Kidney (tissue), 14 donors: ENCODE data around the gene TLR2. TPM values are rescaled to one million over a fixed set of nuclear protein-coding genes. Genes with fewer than 3 reads are reported as not detected.

Experiments
- DNase-seq, 5 donors: peaks; one replicate each; pipeline ENCODE4 v3.0.0-alpha.2; 2013 to 2020
- FAIRE-seq: peaks from 2 replicates; lab custom pipeline; 2012; peaks lifted over from hg19 to GRCh38; lab: Jason Lieb, UNC
- H3K27ac ChIP-seq, 2 donors: one replicate each; pipeline ENCODE4 v1.7.0; 2013; ENCODE audit warnings: low read depth in 2 of 2, low read length in 2 of 2, inconsistent platforms in 1 of 2
- H3K27me3 ChIP-seq: one replicate; pipeline ENCODE4 v1.7.1; 2013; ENCODE audit warnings: low read length, inconsistent platforms; ENCODE audit not compliant: control insufficient read depth, insufficient read depth
- H3K36me3 ChIP-seq, 3 donors: one replicate each; pipeline versions ENCODE4 v1.7.0 to v1.7.1; 2013; ENCODE audit warnings: low read length in 3 of 3, control low read depth in 1 of 3, inconsistent platforms in 1 of 3; ENCODE audit not compliant: insufficient read depth in 3 of 3, control insufficient read depth in 2 of 3
- H3K4me1 ChIP-seq, 3 donors: one replicate each; pipeline versions ENCODE4 v1.7.0 to v1.7.1; 2013; ENCODE audit warnings: low read length in 3 of 3, inconsistent platforms in 1 of 3, low read depth in 1 of 3; ENCODE audit not compliant: control insufficient read depth in 2 of 3, insufficient read depth in 2 of 3
- H3K4me3 ChIP-seq, 3 donors: one replicate each; pipeline versions ENCODE4 v1.7.0 to v1.8.1; 2013; ENCODE audit warnings: low read length in 3 of 3, control low read depth in 1 of 3, inconsistent platforms in 1 of 3
- H3K9ac ChIP-seq, 3 donors: one replicate each; pipeline versions ENCODE4 v1.7.0 to v1.7.1; 2013; ENCODE audit warnings: low read length in 3 of 3, control low read depth in 1 of 3, inconsistent platforms in 1 of 3
- H3K9me3 ChIP-seq, 3 donors: one replicate each; pipeline versions ENCODE4 v1.7.0 to v1.7.1; 2013; ENCODE audit warnings: low read length in 3 of 3, control low read depth in 1 of 3, inconsistent platforms in 1 of 3; ENCODE audit not compliant: control insufficient read depth in 2 of 3, insufficient read depth in 1 of 3
- intact Hi-C: fragments of 100-400 bp; cut with DNase I; formaldehyde crosslinking; loops from one replicate; pipeline ENCODE4 v1.11.1; 2022
- polyA plus RNA-seq: library from polyadenylated mRNA; stranded (reverse); fragments of 350-450 nt; fragmentation: Illumina TruSeq; extraction: RNeasy Lipid Tissue Mini Kit (QIAGEN cat#74804); gene quantifications from one replicate; pipeline ENCODE4 v1.2.3, GENCODE V29; 2014; ENCODE audit warnings: low read depth, low replicate concordance; ENCODE audit not compliant: insufficient read depth
- total RNA-seq: library from RNA; stranded (reverse); fragmentation: NEBNext Ultra II Directional; extraction: Animal tissue kit (Norgen Biotek cat#: 25700); gene quantifications from one replicate; pipeline ENCODE4 v1.2.1, GENCODE V29; 2021
- TF ChIP-seq, protein P1 (sequence below): IDR thresholded peaks from 3 replicates; pipeline ENCODE4 v1.5.1; 2012; ENCODE audit warnings: mild to moderate bottlenecking, moderate library complexity, borderline replicate concordance; ENCODE audit not compliant: insufficient read depth; ENCODE audit errors: extremely low read depth
- donor health status: control.
- donor health status: control.
- donor health status: control.
- donor health status: control.
- donor health status: control.
- donor health status: DM: yes; HTN: yes; CAD: no.
- donor health status: Normal renal cell carcinoma (clear cell type).

The TLR2 gene
- total and polyA plus RNA-seq, 2 donors from 2014 or later: 8.0 to 59.5 TPM

- Histone ChIP-seq H3K4me1 (peaks cover 0 to 2% (median 0%) of the 10 kb centered on the region in 3 donors), H3K9ac (no peak overlapping the region), H3K27me3 (no peaks in the 10 kb centered on the region), H3K9me3 (no peaks in the 10 kb centered on the region), H3K27ac (no peak overlapping the region), H3K4me3 (no peak overlapping the region), H3K36me3 (no peaks in the 10 kb centered on the region)
- DNase-seq: peak in 2 of 5 donors; percentile 47 to 70
- intact Hi-C loops: no loop called here
- TF ChIP-seq, protein P1, sequence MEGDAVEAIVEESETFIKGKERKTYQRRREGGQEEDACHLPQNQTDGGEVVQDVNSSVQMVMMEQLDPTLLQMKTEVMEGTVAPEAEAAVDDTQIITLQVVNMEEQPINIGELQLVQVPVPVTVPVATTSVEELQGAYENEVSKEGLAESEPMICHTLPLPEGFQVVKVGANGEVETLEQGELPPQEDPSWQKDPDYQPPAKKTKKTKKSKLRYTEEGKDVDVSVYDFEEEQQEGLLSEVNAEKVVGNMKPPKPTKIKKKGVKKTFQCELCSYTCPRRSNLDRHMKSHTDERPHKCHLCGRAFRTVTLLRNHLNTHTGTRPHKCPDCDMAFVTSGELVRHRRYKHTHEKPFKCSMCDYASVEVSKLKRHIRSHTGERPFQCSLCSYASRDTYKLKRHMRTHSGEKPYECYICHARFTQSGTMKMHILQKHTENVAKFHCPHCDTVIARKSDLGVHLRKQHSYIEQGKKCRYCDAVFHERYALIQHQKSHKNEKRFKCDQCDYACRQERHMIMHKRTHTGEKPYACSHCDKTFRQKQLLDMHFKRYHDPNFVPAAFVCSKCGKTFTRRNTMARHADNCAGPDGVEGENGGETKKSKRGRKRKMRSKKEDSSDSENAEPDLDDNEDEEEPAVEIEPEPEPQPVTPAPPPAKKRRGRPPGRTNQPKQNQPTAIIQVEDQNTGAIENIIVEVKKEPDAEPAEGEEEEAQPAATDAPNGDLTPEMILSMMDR: peak; percentile 7
- peak; percentile 64 for FAIRE-seq
These were observed 40.4 kb upstream of the TLR2 start for GRCh38 chr4:153643406-153644383.

GRCh38 chr4:153645183-153645582, 38.9 kb upstream of the TLR2 start:
- H3K4me3 ChIP-seq: no peak overlapping the region
- no peak for FAIRE-seq
- H3K4me1 ChIP-seq: peaks cover 0 to 1% (median 0%) of the 10 kb centered on the region in 3 donors
- H3K9me3 ChIP-seq: no peaks in the 10 kb centered on the region
- no peak for DNase-seq
- TF ChIP-seq, protein P1: no peak
- no peaks in the 10 kb centered on the region for H3K36me3 ChIP-seq
- no peaks in the 10 kb centered on the region for H3K27me3 ChIP-seq
- no peak overlapping the region for H3K9ac ChIP-seq
- intact Hi-C loops: no loop called here
- H3K27ac ChIP-seq: no peak overlapping the region

DNA sequence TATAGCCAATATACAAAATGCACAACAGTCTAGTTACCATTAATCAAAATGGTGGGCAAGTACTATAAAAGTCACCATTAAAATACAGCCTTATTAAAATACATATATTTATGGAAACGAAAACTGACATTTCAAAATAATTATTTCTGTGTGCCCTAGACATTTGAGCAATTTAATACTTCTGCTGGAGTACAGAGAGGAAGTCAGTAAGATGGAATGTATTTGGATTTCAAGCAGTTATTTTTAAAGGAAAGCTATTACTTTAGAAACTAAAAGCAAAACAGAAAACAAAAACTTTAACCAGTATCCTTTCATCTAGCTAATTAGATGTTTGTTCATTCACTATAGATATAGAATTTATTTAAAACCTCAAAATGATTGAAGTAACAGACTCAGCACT, 37.8 kb upstream of the TLR2 start:
- no peak overlapping the region for H3K4me3 ChIP-seq
- DNase-seq: no peak
- FAIRE-seq: no peak
- H3K27me3 ChIP-seq: no peaks in the 10 kb centered on the region
- intact Hi-C loops: no loop called here
- TF ChIP-seq, protein P1: no peak
- H3K9ac ChIP-seq: no peak overlapping the region
- no peak overlapping the region for H3K27ac ChIP-seq
- H3K36me3 ChIP-seq: no peaks in the 10 kb centered on the region
- H3K9me3 ChIP-seq: no peaks in the 10 kb centered on the region
- H3K4me1 ChIP-seq: no peaks in the 10 kb centered on the region
